Activated gamma-delta T cell (primary cell): ENCODE data around the gene HCN3.
"Not testable (repeated sequence)": the region's sequence is repeated elsewhere in the genome, so short reads cannot be mapped to it uniquely, and the experiment has no call there.

Experiments used
- DNase-seq: peaks from one replicate; lab custom pipeline; 2025; lab: John Stamatoyannopoulos, UW

HCN3 gene

DNA sequence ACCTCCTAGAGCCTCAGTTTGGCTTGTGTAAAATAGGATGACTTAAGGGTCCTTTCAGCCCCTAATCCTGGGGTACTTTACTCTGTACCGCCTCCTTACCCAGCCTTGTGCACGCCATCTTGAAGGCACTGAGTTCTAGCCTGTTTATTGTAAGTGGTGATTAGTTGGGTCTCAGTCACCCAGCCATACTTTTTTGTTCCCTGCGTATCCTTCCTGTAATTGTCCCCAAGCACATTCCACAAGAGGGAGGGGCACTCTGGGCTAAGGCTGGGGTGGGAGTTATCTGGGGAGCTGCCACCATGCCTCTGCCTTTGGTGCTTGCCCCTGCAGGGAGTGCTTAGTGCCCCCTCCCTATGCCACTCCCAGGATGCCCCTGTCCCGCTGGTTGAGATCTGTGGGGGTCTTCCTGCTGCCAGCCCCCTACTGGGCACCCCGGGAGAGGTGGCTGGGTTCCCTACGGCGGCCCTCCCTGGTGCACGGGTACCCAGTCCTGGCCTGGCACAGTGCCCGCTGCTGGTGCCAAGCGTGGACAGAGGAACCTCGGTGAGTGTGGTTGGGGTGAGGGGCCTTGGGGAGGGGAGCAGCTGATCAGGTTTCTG, 32.3 kb downstream of the HCN3 start:
- no peak for DNase-seq

DNA sequence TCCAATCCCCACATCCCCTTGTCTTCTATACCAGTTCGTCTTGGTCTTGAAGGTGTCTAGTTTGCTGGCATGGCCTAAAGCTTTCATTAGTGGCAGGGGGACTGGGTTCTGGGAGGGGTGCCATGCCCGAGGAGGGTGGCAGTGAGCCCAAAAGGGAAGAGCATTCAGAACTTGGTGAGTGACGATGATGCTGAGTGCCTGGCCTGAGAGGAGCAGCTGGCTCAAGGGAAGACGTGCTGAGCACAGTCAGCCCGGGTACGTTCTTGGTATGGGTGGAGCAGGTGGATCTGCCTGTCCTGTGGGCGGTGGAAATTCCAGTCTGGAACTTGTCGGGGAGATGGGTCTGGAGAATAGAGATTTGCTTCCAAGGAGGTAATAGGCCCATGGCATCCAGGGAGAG, 36.0 kb downstream of the HCN3 start:
- DNase-seq, result no peak

DNA sequence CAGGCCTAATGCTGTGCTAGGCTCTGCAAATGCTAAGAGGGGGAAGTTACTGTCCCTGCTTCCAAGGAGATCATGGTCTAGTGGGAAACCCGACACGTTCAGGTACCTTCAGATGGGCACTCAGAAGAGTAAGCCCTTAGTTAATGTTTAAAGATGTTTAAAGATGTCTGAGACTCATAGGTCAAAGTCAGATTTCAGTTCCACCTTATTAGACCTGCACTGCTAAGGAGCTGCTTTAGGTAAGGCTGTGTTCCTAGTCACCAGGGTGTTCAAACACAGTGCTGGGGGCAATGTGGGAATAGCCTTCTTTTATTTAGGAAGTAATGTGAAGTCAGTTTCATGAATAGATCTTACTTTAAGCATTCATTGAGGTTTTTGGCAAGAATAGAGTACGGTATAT, 39.7 kb downstream of the HCN3 start:
- DNase-seq, result no peak

DNA sequence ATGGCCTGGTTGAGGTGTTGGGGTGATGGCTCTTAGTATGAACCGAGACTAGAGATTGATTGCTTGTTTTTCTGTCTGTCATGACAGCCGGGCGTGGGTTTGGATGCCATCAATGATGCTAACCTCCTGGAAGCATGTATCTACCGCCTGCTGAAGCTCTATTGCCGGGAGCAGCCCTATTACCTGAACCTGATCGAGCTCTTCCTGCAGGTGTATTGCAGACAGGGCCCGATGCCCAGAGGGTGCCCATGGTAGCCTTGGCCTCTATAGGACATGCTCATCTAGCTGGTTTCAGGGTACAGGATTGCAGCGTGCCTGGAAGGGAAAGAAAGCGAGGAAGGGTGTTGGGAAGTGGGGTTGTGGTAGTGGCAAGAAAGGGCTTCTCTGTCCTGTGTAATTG, 40.8 kb downstream of the HCN3 start:
- DNase-seq, result no peak

DNA sequence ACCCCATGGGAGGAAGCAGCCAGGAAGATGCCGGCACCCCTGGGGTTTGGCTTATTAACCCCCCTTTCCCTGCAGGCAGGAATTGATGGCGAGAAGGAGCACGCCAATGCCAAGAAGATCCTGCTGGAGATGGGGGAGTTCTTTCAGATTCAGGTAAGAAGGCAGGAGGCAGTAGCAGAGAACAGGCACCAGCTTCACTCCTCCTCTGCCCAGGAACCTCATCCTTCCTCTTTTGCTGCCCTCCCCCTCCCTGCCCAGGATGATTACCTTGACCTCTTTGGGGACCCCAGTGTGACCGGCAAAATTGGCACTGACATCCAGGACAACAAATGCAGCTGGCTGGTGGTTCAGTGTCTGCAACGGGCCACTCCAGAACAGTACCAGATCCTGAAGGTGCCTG, 42.3 kb downstream of the HCN3 start:
- DNase-seq, result no peak

DNA sequence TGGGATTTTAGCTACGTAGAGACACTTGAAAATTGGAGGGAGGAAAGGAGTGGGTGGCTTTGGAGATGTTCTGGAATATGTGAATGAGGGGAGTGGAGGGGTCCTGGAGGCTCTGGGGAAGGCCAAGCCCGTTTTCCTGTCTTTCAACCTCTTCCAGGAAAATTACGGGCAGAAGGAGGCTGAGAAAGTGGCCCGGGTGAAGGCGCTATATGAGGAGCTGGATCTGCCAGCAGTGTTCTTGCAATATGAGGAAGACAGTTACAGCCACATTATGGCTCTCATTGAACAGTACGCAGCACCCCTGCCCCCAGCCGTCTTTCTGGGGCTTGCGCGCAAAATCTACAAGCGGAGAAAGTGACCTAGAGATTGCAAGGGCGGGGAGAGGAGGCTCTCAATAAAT, 43.0 kb downstream of the HCN3 start:
- DNase-seq, result no peak

DNA sequence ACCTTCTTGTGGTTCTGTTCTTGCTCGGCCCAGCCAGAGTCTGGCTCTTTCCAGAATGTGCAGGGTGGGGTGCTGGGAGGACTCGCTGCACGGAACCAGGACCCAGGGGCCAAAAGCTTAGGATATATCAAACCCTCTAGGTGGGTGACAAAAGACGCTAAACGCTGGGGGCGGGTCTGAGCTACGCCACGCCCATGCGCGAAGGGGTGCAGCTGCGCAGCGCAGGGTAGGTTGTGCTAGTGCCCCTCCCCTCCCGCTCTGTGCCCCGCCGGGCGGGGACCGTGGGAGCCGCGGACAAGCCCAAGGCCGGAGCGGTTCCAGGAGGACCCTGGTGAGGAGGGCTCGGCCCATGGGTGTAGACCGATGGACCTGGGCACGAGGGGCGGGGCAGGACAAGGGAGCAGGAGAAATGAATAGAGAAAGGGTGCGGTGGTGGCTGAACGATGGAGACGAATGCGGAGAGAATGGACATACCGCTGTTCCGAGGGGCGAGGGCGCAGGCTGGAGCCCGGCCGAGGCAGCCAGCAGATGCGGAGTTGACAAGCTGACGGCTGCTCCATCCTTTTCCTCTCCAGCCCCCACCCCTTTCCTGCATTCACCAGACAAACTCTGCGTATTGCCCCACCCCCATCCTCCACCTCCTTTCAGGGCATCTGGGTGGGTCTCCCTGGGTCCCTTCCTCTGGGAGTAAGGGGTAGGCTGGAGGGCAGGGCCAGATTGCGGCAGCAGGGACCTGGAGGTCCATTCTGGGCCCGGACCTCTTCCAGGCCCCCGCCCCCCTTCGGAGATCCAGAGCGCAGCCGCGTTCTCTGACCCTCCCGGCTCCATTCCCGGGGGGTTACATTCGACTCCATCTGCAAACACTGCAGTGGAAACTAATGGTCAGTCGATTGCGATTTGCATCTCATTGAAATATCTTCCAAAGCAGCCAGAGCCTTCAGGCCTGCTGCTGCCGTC, 43.7 kb downstream of the HCN3 start, which contains the start of gene RUSC1:
RUSC1 (plus strand) TSS at position 234 of the 957 bp plus-strand sequence. CDS start 880 bp downstream, outside the sequence.
- peak; percentile 32 for DNase-seq

DNA sequence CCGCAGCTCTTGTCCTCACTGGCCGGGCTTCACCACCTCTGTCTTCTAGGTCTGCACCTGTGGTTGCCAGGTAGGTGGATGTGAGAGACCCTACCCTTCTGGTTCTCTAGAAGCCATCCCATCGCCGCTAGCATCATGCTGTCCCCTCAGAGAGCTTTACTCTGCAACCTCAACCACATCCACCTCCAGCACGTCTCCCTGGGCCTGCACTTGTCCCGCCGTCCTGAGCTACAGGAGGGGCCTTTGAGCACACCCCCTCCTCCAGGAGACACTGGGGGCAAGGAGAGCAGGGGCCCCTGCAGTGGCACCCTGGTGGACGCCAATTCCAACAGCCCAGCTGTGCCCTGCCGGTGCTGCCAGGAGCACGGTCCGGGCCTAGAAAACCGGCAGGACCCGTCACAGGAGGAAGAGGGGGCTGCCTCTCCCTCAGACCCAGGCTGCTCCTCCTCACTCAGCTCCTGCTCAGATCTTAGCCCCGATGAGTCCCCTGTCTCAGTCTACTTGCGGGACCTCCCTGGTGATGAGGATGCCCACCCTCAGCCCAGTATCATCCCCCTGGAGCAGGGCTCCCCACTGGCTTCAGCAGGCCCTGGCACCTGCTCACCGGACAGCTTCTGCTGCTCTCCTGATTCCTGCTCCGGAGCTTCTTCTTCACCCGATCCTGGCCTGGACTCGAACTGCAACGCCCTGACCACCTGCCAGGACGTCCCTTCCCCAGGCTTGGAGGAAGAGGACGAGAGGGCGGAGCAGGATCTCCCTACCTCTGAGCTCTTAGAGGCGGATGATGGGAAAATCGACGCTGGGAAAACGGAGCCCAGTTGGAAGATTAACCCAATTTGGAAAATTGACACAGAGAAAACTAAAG, 44.6 kb downstream of the HCN3 start:
- DNase-seq, result no peak

DNA sequence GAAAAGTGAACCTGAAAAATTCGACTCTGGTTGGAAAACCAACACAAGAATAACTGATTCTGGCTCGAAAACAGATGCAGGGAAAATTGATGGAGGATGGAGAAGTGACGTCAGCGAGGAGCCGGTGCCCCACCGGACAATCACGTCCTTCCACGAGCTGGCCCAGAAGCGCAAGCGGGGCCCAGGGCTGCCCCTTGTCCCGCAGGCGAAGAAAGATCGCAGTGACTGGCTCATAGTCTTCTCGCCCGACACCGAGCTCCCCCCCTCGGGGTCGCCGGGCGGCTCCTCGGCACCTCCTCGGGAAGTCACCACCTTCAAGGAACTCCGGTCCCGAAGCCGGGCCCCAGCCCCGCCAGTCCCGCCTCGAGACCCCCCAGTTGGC, 45.3 kb downstream of the HCN3 start:
- no peak for DNase-seq

DNA sequence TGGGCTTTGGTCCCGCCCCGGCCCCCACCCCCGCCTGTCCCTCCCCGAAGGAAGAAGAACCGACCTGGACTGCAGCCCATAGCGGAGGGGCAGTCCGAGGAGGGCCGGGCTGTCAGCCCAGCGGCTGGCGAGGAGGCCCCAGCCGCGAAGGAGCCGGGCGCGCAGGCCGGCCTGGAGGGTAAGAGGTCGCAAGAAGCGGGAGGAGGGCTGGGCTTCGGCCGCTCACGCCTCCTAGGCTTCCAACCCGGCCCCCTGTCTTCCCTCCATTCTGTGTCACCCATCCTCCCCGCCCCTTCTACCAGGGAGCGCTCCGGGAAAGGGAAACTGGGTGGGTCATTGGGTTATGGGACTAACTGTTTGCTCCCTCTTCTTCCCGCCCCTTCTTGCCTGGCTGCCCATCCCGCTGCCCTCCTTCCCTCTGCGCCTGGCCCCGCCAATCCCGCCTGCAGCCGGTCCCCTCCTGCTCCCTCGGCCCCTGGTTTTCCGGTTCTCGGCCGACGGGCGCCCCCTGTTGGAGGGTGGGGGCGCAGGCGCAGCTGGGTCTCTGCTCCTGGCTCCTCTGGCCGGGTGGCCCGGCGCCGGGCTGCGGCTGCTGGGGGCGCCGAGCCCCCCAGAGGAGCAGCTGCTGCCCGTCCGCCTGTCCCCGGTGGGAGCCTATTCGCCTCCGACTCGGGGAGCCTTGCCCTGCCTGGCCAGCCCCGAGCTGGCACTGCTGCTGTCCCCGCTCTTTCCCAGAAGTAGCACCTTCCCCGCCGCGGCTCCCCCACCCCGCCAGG, 45.9 kb downstream of the HCN3 start:
- DNase-seq, result peak; percentile 63

DNA sequence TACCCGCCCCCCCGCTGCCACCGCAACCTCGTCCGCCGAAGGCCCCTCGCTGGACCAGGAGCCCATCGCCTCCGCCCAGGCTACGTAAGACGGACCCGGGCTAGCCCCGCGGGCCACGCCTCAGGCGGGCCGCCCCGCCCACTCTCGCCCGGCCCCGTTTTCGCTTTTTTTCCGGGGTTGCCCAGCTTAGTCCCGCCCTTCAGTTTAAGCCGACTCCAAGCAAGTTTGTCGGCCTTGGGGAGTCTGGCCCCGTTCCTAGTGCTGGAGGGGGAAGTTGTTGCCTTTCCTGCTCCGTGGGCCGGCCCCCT, 46.4 kb downstream of the HCN3 start:
- peak; percentile 62 for DNase-seq

DNA sequence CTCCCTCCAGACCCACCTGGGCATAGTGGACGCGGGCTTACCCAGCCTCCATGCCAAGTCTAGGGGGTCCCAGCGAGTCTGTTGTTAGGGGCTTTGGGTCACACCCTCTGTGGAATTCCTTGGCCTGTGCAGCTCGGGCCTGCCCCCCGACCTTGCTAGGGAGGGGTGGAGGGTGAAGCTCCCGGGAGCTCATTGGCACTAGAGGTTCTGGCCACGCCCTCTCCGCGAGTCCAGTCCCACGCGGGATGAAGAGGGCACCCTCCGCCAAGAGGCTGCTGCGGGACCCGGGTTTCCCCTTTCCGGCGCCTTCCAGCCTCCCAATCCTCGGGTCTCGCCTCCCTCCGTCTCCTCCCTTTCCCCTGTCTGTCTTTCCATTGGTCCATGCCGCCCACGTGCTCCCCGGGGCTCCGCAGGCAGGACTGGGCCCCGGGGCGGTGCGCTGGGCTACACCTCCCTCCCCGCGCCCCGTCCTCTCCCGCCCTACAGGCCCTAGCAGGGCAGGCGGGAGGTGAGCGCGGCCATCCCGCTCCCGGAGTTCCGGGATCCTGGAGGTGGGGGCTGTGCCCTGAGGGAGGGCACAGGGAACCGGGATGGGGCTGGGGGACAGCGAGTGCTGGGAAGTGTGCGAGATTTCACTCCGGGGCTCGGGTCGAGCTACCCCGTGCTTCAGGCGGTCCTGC, 46.9 kb downstream of the HCN3 start:
- DNase-seq, result peak; percentile 71

DNA sequence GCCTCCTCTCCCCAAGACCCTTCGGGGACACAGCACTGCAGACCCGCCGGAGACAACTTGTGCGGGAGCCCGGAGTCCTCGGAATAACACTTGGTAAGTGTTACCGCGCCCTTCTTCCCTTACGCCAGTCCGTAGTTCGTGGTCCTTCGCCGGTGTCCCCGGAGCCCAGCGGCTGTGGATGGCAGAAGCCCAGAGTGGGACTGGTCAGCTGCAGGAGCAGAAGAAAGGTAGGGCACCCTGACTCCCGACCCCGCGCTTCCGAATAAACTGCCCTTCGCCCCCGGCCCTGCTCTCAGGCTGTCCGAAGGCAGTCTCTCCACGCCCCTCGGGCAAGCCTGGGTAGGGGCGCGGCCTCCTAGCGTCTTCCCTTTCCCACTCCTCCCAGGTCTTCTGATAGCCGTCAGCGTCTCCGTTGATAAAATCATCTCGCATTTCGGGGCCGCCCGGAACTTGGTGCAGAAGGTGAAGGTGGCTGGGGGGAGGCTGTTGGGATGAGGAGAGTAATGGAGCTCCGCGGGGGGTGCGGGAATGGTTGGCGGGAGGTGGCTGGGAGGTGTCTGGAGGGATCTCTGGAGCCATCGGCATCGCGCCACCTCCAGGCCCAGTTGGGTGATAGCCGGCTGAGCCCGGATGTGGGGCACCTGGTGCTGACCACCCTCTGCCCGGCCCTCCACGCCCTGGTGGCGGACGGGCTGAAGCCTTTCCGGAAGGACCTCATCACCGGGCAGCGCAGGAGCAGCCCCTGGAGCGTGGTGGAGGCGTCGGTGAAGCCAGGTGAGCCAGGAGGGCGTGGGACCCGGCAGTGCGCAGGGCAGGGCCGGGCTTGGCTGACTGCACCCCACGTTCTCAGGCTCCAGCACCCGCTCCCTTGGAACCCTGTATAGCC, 47.7 kb downstream of the HCN3 start:
- no peak for DNase-seq

DNA sequence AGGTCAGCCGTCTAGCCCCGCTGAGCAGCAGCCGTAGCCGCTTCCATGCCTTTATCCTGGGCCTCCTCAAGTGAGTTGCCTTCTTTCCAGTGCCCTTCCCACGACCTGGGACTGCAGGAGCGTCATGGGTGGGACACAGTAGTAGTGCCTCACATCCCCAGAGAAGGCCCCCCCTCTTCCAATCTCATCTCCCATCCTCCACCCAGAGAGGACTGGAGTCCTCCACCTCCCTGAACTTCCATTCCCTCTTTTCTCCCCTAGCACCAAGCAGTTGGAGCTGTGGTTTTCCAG, 48.3 kb downstream of the HCN3 start:
- DNase-seq, result no peak

DNA sequence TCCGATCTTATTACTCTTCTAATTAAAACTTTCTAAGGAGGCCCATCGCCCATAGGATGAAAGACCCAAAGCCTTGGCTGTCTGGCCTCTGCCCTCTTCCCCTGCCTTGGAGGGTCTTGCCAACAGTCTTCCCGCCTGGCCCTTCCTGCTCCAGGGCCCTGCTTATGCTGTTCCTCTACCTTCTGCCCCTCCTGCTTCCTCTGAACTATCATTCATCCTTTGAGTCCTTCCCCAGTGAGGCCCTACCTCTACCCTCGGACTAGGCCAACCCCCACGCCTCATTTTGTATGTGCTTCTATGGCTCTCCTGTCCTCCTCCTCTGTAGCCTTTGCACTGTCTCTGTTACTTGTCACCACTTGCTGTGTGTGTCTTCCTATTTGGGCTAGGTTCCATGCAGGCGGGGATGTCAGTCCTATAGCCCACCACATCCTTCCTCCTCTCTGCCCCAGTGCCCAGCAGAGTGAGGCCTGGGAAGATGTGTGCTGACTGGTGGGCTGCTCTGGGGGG, 48.8 kb downstream of the HCN3 start:
- DNase-seq, result no peak

DNA sequence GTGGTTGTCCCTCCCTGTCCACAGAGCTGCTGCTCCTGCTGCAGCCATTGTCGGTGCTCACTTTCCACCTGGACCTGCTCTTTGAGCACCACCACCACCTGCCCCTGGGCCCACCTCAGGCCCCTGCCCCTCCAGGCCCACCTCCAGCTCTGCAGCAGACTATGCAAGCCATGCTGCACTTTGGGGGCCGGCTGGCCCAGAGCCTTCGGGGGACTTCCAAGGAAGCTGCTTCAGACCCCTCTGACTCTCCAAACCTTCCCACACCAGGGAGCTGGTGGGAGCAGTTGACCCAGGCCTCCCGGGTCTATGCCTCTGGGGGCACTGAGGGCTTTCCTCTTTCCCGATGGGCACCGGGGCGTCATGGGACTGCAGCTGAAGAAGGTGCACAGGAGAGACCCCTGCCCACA, 49.4 kb downstream of the HCN3 start:
- no peak for DNase-seq

DNA sequence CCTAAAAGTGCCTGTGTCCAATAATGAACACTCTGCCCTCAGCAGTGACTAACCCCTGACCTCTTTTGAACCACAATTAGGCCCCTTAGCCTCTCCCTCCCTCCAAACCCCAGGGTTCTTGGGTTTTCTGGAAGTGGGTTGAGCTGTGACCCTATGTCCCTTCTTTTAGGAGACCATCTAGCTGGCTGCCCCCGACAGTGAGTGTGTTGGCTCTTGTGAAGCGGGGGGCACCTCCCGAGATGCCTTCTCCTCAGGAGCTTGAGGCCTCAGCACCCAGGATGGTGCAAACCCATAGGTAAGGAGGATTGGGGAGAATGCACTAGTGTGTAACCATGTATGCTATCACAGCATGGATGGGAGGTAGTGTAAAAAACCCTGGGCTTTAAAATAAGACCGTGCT, 50.7 kb downstream of the HCN3 start:
- no peak for DNase-seq

DNA sequence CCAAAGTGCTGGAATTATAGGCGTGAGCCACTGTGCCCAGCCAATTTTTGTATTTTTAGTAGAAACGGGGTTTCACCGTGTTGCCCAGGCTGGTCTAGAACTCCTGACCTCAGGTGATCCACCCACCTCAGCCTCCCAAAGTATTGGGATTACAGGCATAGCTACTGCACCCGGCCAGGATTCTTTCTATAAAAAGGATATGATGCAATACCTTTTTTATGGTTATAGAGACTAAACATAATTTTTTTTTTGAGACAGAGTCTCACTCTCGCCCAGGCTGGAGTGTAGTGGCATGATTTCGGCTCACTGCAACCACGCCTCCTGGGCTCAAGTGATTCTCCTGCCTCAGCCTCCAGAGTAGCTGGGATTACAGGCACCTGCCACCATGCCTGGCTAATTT, 51.6 kb downstream of the HCN3 start:
- DNase-seq, result not testable (repeated sequence)

DNA sequence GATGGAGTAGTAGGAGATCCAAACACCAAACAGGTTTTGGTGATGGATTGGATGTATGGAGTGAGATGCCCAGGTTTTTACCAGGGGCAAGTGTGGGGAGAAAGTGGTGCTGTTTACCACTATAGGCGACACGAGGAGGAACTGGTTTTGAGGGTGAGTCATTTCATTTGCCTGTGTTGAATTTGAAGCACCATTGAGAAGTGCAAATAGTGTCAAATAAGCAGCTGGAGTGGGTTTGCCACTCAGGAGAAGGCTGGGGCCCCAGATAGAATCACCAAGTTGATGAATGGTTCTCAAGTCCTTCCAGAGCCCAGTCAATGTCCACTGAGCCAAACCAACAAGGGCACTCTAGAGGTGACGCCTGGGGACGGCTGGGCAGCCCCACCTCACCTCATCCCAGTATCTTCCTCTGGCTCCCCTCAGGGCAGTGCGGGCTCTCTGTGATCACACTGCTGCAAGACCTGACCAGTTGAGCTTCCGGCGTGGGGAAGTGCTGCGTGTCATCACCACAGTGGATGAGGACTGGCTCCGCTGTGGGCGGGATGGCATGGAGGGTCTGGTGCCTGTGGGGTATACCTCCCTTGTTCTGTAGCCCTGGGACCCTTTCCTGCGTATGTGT, 52.8 kb downstream of the HCN3 start:
- DNase-seq, result no peak

DNA sequence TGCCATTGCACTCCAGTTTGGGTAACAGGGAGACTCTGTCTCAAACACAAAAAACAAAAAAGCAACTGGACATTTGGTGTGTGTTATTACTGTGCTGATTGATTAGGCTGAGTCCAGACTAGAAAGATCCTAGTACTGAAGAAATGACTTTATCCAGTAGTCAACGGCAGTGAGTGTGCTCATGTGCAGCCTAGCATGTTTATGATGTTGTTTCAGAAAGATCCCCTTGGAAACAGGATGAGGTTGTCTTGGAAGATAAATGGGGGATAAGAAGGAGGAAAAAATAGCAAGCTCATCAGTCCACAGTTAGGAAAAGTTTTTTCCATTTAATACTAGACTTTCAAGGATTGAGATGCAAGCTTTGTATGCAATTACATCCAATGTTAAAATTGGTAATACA, 57.7 kb downstream of the HCN3 start:
- DNase-seq, result no peak
